Measurements from ENCODE around the gene TTC16.

DNA sequence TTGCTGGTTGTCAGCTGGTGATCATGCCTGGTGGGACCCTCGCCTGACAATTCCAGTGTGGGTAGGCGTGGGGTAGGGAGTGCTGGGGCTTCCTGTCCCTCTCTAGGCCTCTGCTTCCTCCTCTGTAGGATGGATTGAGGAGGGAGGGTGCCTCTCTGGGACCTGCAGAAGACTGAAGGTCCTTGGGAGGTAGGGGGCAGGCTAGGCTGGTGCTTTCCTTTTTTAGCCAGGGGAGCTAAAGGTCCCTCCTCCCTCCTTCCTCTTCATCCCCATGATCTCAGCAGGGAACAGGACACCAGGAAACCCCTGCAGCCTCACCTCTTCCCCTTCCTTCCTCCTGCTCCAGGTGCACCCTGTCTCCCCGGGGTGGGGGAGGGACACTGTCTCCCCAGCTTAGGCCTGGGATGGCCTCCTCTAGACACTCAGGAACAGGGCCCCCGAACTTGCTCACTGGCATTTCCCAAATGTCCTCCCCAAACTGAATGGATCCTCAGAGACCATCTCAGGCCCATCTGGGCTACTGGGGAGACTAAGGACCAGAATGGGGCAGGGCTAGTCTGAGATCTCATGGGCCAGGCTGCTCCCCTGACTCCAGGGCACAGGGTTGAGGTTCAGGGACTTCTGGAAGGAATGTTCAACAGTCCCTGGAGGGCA, 54.2 kb downstream of the TTC16 start:
- TF ChIP-seq, protein P1, sequence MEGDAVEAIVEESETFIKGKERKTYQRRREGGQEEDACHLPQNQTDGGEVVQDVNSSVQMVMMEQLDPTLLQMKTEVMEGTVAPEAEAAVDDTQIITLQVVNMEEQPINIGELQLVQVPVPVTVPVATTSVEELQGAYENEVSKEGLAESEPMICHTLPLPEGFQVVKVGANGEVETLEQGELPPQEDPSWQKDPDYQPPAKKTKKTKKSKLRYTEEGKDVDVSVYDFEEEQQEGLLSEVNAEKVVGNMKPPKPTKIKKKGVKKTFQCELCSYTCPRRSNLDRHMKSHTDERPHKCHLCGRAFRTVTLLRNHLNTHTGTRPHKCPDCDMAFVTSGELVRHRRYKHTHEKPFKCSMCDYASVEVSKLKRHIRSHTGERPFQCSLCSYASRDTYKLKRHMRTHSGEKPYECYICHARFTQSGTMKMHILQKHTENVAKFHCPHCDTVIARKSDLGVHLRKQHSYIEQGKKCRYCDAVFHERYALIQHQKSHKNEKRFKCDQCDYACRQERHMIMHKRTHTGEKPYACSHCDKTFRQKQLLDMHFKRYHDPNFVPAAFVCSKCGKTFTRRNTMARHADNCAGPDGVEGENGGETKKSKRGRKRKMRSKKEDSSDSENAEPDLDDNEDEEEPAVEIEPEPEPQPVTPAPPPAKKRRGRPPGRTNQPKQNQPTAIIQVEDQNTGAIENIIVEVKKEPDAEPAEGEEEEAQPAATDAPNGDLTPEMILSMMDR (IDR thresholded peaks at IDR 0.05; ENCODE audit: control extremely low read depth in 1 of 3, insufficient read depth in 1 of 3, low read depth in 1 of 3, low read length in 3 of 3) = no peak
- TF ChIP-seq POLR2AphosphoS5 (IDR thresholded peaks at IDR 0.05; ENCODE audit: low read depth, low read length) (no peak), SRF (IDR thresholded peaks at IDR 0.05; ENCODE audit: low read depth, low read length) (no peak), SIN3A (conservative IDR thresholded peaks at IDR 0.05 in 1 of 2, IDR thresholded peaks at IDR 0.05 in 1 of 2; ENCODE audit: low read depth in 1 of 2, low read length in 2 of 2) (no peak), RAD21 (IDR thresholded peaks at IDR 0.05 in 1 of 2, conservative IDR thresholded peaks at IDR 0.05 in 1 of 2; ENCODE audit: low read depth in 2 of 2, low read length in 2 of 2) (no peak), TCF12 (IDR thresholded peaks at IDR 0.05; ENCODE audit: low read depth, low read length) (no peak), JUND (IDR thresholded peaks at IDR 0.05; ENCODE audit: low read length) (no peak)
